H1 (cell line): ENCODE results near the gene TSSC4. TPM values are rescaled to one million over a fixed set of nuclear protein-coding genes. Genes with fewer than 3 reads are reported as not detected.

Experiments
- CTCF ChIA-PET: fragments of 300-600 bp; sonication (Branson Sonifier 250); formaldehyde crosslinking; loops from one replicate; lab custom pipeline; 2021; ENCODE audit not compliant: partially characterized antibody; lab: Charles Lee
- POLR2A ChIA-PET: fragments of 300-600 bp; sonication (Branson Sonifier 250); formaldehyde crosslinking; loops from one replicate; lab custom pipeline; 2021; ENCODE audit warnings: inconsistent platforms; ENCODE audit not compliant: partially characterized antibody; lab: Charles Lee
- DNase-seq, 2 experiments: peaks; one replicate each; pipeline versions ENCODE4 v3.0.0 to v3.0.0-alpha.2; 2010 to 2022; ENCODE audit warnings: low spot score in 2 of 2, low read depth in 1 of 2, mixed read lengths in 1 of 2
- FAIRE-seq: peaks from 2 replicates; lab custom pipeline; 2011; peaks lifted over from hg19 to GRCh38; lab: Jason Lieb, UNC
- H2AFZ ChIP-seq: 2 replicates; pipeline ENCODE4 v1.8.1; 2012; ENCODE audit warnings: low read length, inconsistent platforms
- H2AK5ac ChIP-seq: 2 replicates; pipeline ENCODE4 v1.6.1; 2013; ENCODE audit warnings: low read depth, low read length
- H2BK120ac ChIP-seq: replicated peaks from 2 replicates; pipeline ENCODE3; 2013; ENCODE audit warnings: low read depth, low read length, inconsistent platforms
- H2BK12ac ChIP-seq: 2 replicates; pipeline ENCODE4 v1.6.1; 2013; ENCODE audit warnings: low read depth, low read length
- H2BK15ac ChIP-seq: 2 replicates; pipeline ENCODE4 v1.6.1; 2013; ENCODE audit warnings: low read length
- H2BK20ac ChIP-seq: 2 replicates; pipeline ENCODE4 v1.6.1; 2013; ENCODE audit warnings: low read length
- H2BK5ac ChIP-seq: 2 replicates; pipeline ENCODE4 v1.6.1; 2013; ENCODE audit warnings: low read depth, low read length
- H3K14ac ChIP-seq: 2 replicates; pipeline ENCODE4 v1.6.1; 2013; ENCODE audit warnings: inconsistent platforms; ENCODE audit not compliant: insufficient read length
- H3K18ac ChIP-seq: 2 replicates; pipeline ENCODE4 v1.6.1; 2013; ENCODE audit warnings: low read length; ENCODE audit errors: extremely low read depth
- H3K23ac ChIP-seq: 2 replicates; pipeline ENCODE4 v1.6.1; 2013; ENCODE audit warnings: inconsistent platforms; ENCODE audit not compliant: insufficient read length
- H3K23me2 ChIP-seq: 2 replicates; pipeline ENCODE4 v1.6.1; 2013; ENCODE audit warnings: low read depth, low read length
- H3K27ac ChIP-seq: 2 replicates; pipeline ENCODE4 v1.6.1; 2011; ENCODE audit warnings: low read depth, low read length, inconsistent platforms
- H3K27me3 ChIP-seq, 4 experiments: replicated peaks in 1 of 4; 1 replicate in 1 of 4; 2 replicates in 3 of 4; pipeline versions ENCODE4 v1.6.1 to v1.8.1; 2011 to 2013; ENCODE audit warnings: low read length in 3 of 4, mild to moderate bottlenecking in 3 of 4, inconsistent platforms in 2 of 4, mixed read lengths in 2 of 4, moderate library complexity in 1 of 4; ENCODE audit not compliant: control insufficient read depth in 3 of 4, insufficient read depth in 3 of 4; ENCODE audit errors: extremely low read depth in 1 of 4
- H3K36me3 ChIP-seq, 4 experiments: 2 replicates each; pipeline versions ENCODE4 v1.6.1 to v1.8.1; 2011 to 2013; ENCODE audit warnings: mild to moderate bottlenecking in 4 of 4, low read length in 3 of 4, moderate library complexity in 2 of 4, control low read depth in 1 of 4, inconsistent platforms in 1 of 4; ENCODE audit not compliant: insufficient read depth in 4 of 4, control insufficient read depth in 2 of 4
- H3K4ac ChIP-seq: replicated peaks from 2 replicates; pipeline ENCODE3; 2013; ENCODE audit warnings: low read length, low read depth, mixed read lengths, inconsistent platforms; ENCODE audit not compliant: insufficient read length
- H3K4me1 ChIP-seq, 4 experiments: replicated peaks in 1 of 4; 1 replicate in 1 of 4; 2 replicates in 3 of 4; pipeline versions ENCODE4 v1.6.1 to v1.8.1; 2011 to 2013; ENCODE audit warnings: low read length in 3 of 4, inconsistent platforms in 2 of 4, mixed read lengths in 1 of 4; ENCODE audit not compliant: insufficient read depth in 4 of 4, control insufficient read depth in 3 of 4
- H3K4me2 ChIP-seq, 2 experiments: 2 replicates each; pipeline versions ENCODE4 v1.6.1 to v1.8.1; 2011 to 2013; ENCODE audit warnings: low read depth in 2 of 2, low read length in 2 of 2, control low read depth in 1 of 2, inconsistent platforms in 1 of 2, mild to moderate bottlenecking in 1 of 2; ENCODE audit not compliant: insufficient read depth in 1 of 2
- H3K4me3 ChIP-seq, 4 experiments: fragments of 200-600, 300-600 bp in 1 of 4; sonication (generic), shearing (Covaris generic), sonication (Bioruptor Twin) in 1 of 4; 2 replicates each; pipeline versions ENCODE4 v1.5.1 to v1.8.1; 2011 to 2016; ENCODE audit warnings: low read length in 4 of 4, low read depth in 3 of 4, control low read depth in 2 of 4, inconsistent platforms in 2 of 4, mild to moderate bottlenecking in 2 of 4, mixed read lengths in 1 of 4, moderate library complexity in 1 of 4; ENCODE audit not compliant: insufficient read depth in 2 of 4; ENCODE audit errors: extremely low read depth in 1 of 4
- H3K56ac ChIP-seq: replicated peaks from 2 replicates; pipeline ENCODE3; 2013; ENCODE audit warnings: low read depth, mild to moderate bottlenecking, mixed read lengths, low read length, inconsistent platforms; ENCODE audit not compliant: insufficient read length
- H3K79me1 ChIP-seq: 2 replicates; pipeline ENCODE4 v1.6.1; 2013; ENCODE audit warnings: low read depth, low read length, control low read depth
- H3K79me2 ChIP-seq, 2 experiments: 2 replicates each; pipeline versions ENCODE4 v1.6.1 to v1.8.1; 2012 to 2013; ENCODE audit warnings: low read length in 2 of 2, mild to moderate bottlenecking in 2 of 2, inconsistent platforms in 1 of 2; ENCODE audit not compliant: insufficient read depth in 2 of 2, control insufficient read depth in 1 of 2
- H3K9ac ChIP-seq, 4 experiments: replicated peaks in 1 of 4; 1 replicate in 1 of 4; 2 replicates in 3 of 4; pipeline versions ENCODE4 v1.6.1 to v1.8.1; 2011 to 2013; ENCODE audit warnings: low read depth in 3 of 4, low read length in 3 of 4, control low read depth in 2 of 4, mild to moderate bottlenecking in 2 of 4, moderate library complexity in 2 of 4, inconsistent platforms in 1 of 4; ENCODE audit errors: extremely low read depth in 1 of 4
- H3K9me3 ChIP-seq, 2 experiments: 2 replicates each; pipeline versions ENCODE4 v1.6.1 to v1.8.1; 2012 to 2013; ENCODE audit warnings: mild to moderate bottlenecking in 2 of 2, moderate library complexity in 2 of 2, control low read depth in 1 of 2, inconsistent platforms in 1 of 2, low read depth in 1 of 2, low read length in 1 of 2, mixed read lengths in 1 of 2; ENCODE audit not compliant: insufficient read depth in 2 of 2
- H4K20me1 ChIP-seq, 2 experiments: replicated peaks in 1 of 2; 2 replicates each; pipeline versions ENCODE3 to v1.8.1; 2011 to 2013; ENCODE audit warnings: inconsistent platforms in 2 of 2, low read length in 2 of 2, mild to moderate bottlenecking in 1 of 2; ENCODE audit not compliant: insufficient read depth in 2 of 2, control insufficient read depth in 1 of 2
- H4K5ac ChIP-seq: 2 replicates; pipeline ENCODE4 v1.6.1; 2013; ENCODE audit warnings: low read length, low read depth, mixed read lengths, inconsistent platforms; ENCODE audit not compliant: insufficient read length
- H4K8ac ChIP-seq: 2 replicates; pipeline ENCODE4 v1.8.0; 2013; ENCODE audit warnings: mild to moderate bottlenecking, moderate library complexity, low read length, inconsistent platforms; ENCODE audit not compliant: insufficient read depth; ENCODE audit errors: extremely low read depth
- H4K91ac ChIP-seq: replicated peaks from 2 replicates; pipeline ENCODE3; 2013; ENCODE audit warnings: low read length, mixed read lengths, inconsistent platforms; ENCODE audit not compliant: insufficient read length
- ASH2L ChIP-seq: fragments of 200-600, 300-600 bp; sonication (generic); IDR thresholded peaks from one replicate; pipeline ENCODE4 v1.7.1; 2017; ENCODE audit warnings: low read length
- BCL11A ChIP-seq, 2 experiments: IDR thresholded peaks; one replicate each; pipeline ENCODE4 v1.6.1; 2011; ENCODE audit warnings: low read depth in 2 of 2, low read length in 2 of 2, mild to moderate bottlenecking in 2 of 2
- CHD1 ChIP-seq: IDR thresholded peaks from 2 replicates; pipeline ENCODE4 v1.6.1; 2012; ENCODE audit warnings: low read depth, low read length, improper control_type of control experiment
- CHD2 ChIP-seq: IDR thresholded peaks from 2 replicates; pipeline ENCODE4 v1.6.1; 2012; ENCODE audit warnings: low read length, improper control_type of control experiment
- CREB1 ChIP-seq: IDR thresholded peaks from 2 replicates; pipeline ENCODE4 v1.6.1; 2012; ENCODE audit warnings: inconsistent platforms
- HDAC6 ChIP-seq: IDR thresholded peaks from one replicate; pipeline ENCODE4 v1.7.1; 2012; ENCODE audit warnings: low read depth, mild to moderate bottlenecking, inconsistent platforms, low read length, moderate library complexity
- MAX ChIP-seq: IDR thresholded peaks from 2 replicates; pipeline ENCODE4 v1.6.1; 2012; ENCODE audit warnings: inconsistent platforms
- NRF1 ChIP-seq: IDR thresholded peaks from 2 replicates; pipeline ENCODE4 v1.6.1; 2011; ENCODE audit warnings: mild to moderate bottlenecking, low read depth, low read length, improper control_type of control experiment
- RBBP5 ChIP-seq: IDR thresholded peaks from 2 replicates; pipeline ENCODE4 v1.7.1; 2012; ENCODE audit warnings: low read depth, mild to moderate bottlenecking, inconsistent platforms, low read length, moderate library complexity, borderline replicate concordance
- RXRA ChIP-seq: IDR thresholded peaks from 2 replicates; pipeline ENCODE4 v1.6.1; 2011; ENCODE audit warnings: low read depth, mild to moderate bottlenecking, low read length, moderate library complexity; ENCODE audit not compliant: insufficient read depth
- SIN3A ChIP-seq, 2 experiments: IDR thresholded peaks in 1 of 2; conservative IDR thresholded peaks in 1 of 2; 2 replicates each; pipeline ENCODE4 v1.6.1; 2011 to 2012; ENCODE audit warnings: low read length in 2 of 2, improper control_type of control experiment in 1 of 2, low read depth in 1 of 2, mild to moderate bottlenecking in 1 of 2
- SUZ12 ChIP-seq: fragments of 200-600 bp; sonication (generic); IDR thresholded peaks from 2 replicates; pipeline ENCODE4 v1.6.1; 2012; ENCODE audit warnings: mild to moderate bottlenecking, inconsistent platforms, low read length, moderate library complexity, mixed read lengths
- TAF1 ChIP-seq: IDR thresholded peaks from 2 replicates; pipeline ENCODE4 v1.6.1; 2011; ENCODE audit warnings: mild to moderate bottlenecking, low read depth, low read length
- USF2 ChIP-seq: IDR thresholded peaks from 2 replicates; pipeline ENCODE4 v1.6.1; 2011; ENCODE audit warnings: low read length, improper control_type of control experiment
- WGBS, 2 experiments: shearing (Covaris generic) in 1 of 2; methylation state at CpG; one replicate each; pipeline versions ENCODE4 v1.1.6 to v1.1.7; 2013 to 2015; ENCODE audit warnings: low lambda C conversion rate in 2 of 2, mixed read lengths in 2 of 2, inconsistent platforms in 1 of 2, low coverage in 1 of 2, missing lambda C conversion rate in 1 of 2; ENCODE audit not compliant: insufficient replicate concordance in 2 of 2, insufficient coverage in 1 of 2, insufficient read length in 1 of 2; ENCODE audit errors: extremely low coverage in 1 of 2, missing lambda C conversion rate in 1 of 2; 5-methylcytosine and 5-hydroxymethylcytosine counted together
- polyA plus RNA-seq, 7 experiments: library from polyadenylated mRNA; depleted of rRNA in 3 of 7; stranded (reverse) in 5 of 7; unstranded in 2 of 7; fragments of >200 nt in 5 of 7; fragments of 200-250 nt in 2 of 7; gene quantifications; 1 replicate in 5 of 7; 2 replicates in 1 of 7; 4 replicates in 1 of 7; pipeline versions ENCODE4 v1.2.1 to v1.2.3, GENCODE V29; 2011 to 2013; ENCODE audit warnings: missing spikeins in 2 of 7, mixed read lengths in 2 of 7
- total RNA-seq: library from RNA; stranded (reverse); fragmentation: NEBNext Ultra II Directional; extraction: Animal tissue kit (Norgen Biotek cat#: 25700); gene quantifications from 2 replicates; pipeline ENCODE4 v1.2.1, GENCODE V29; 2021

Gene TSSC4
- total and polyA plus RNA-seq, 2 of the 8 experiments (the other 6 are each of a cell fraction or from before 2014, with no cell fraction given) = 34.0 to 39.3 TPM

- Histone ChIP-seq H4K8ac (no peak overlapping the region), H3K18ac (no peak overlapping the region), H3K23me2 (no peaks in the 10 kb centered on the region), H2BK12ac (no peak overlapping the region), H3K4me2 (no peak overlapping the region), H3K23ac (no peak overlapping the region), H3K4ac (no peak overlapping the region), H4K5ac (no peak overlapping the region), H3K79me1 (no peaks in the 10 kb centered on the region), H3K9me3 (no peaks in the 10 kb centered on the region), H3K9ac (no peak overlapping the region), H2BK15ac (no peak overlapping the region), H3K36me3 (no peaks in the 10 kb centered on the region), H2AFZ (no peak overlapping the region), H2BK20ac (no peak overlapping the region), H2BK120ac (no peak overlapping the region), H3K56ac (no peak overlapping the region), H3K79me2 (no peaks in the 10 kb centered on the region), H4K20me1 (peaks cover 0 to 1% of the 10 kb centered on the region in 2 experiments), H2AK5ac (no peak overlapping the region), H3K27ac (no peak overlapping the region), H2BK5ac (no peak overlapping the region), H3K14ac (no peak overlapping the region), H3K4me1 (no peaks in the 10 kb centered on the region), H4K91ac (no peak overlapping the region), H3K27me3 (0 out of 7 replicates have a peak, but pooled peaks cover 0 to 2% (median 0%) of the 10 kb centered on the region in 4 experiments), H3K4me3 (no peak overlapping the region)
- no peak for FAIRE-seq
- DNase-seq = no peak
- 91% methylated on average over 10 of the region's 10 CpGs; no CpG with 5 or more reads in 1 of the 2 experiments for WGBS, 2 experiments
- CTCF ChIA-PET = interaction anchor here (0.8 to 2.0 kb wide), 7 partner anchors 11 to 169 kb away, joined by 3 to 7 read pairs (median 5); no protein-coding TSS in a partner anchor
- POLR2A ChIA-PET = interaction anchor here (0.8 to 2.2 kb wide), 2 partner anchors 13 to 21 kb away, joined by 3 to 8 read pairs; no protein-coding TSS in a partner anchor
- TF ChIP-seq ASH2L = no peak
- no peak for TF ChIP-seq CREB1
- no peak for TF ChIP-seq CHD2
- no peak for TF ChIP-seq CHD1
- no peak for TF ChIP-seq SUZ12
- no peak for TF ChIP-seq RBBP5
- TF ChIP-seq NRF1 = no peak
- TF ChIP-seq USF2 = no peak
- no peak for TF ChIP-seq BCL11A (IDR thresholded peaks at IDR 0.05; ENCODE audit: low read depth in 2 of 2, low read length in 2 of 2)
- no peak for TF ChIP-seq RXRA
- no peak for TF ChIP-seq TAF1
- no peak for TF ChIP-seq SIN3A (conservative IDR thresholded peaks at IDR 0.05 in 1 of 2, IDR thresholded peaks at IDR 0.05 in 1 of 2; ENCODE audit: low read depth in 1 of 2, low read length in 2 of 2)
- no peak for TF ChIP-seq MAX
- TF ChIP-seq HDAC6 = no peak
These were observed 37.4 kb upstream of the TSSC4 start for GRCh38 chr11:2363130-2363529.
